WERI-Rb-1 (cell line): Measurements from ENCODE around the gene UBR3.

Experiments used
- DNase-seq: peaks from one replicate; pipeline ENCODE4 v3.0.0-alpha.2; 2020
- H3K27ac ChIP-seq: fragments of 250-450 bp; sonication (Bioruptor Pico); 2 replicates; pipeline ENCODE4 v1.5.1; 2020; ENCODE audit warnings: mild to moderate bottlenecking, moderate library complexity
- H3K27me3 ChIP-seq: fragments of 250-450 bp; sonication (Bioruptor Pico); 2 replicates; pipeline ENCODE4 v1.5.1; 2021; ENCODE audit warnings: mild to moderate bottlenecking, low read depth, moderate library complexity; ENCODE audit not compliant: insufficient read depth, severe bottlenecking
- H3K36me3 ChIP-seq: fragments of 250-450 bp; sonication (Bioruptor Pico); 2 replicates; pipeline ENCODE4 v1.5.1; 2020; ENCODE audit warnings: mild to moderate bottlenecking, moderate library complexity
- H3K4me3 ChIP-seq: 2 replicates; pipeline ENCODE4 v1.5.1; 2011; ENCODE audit warnings: low read depth, mild to moderate bottlenecking, control low read depth, low read length
- H3K9me3 ChIP-seq: fragments of 250-450 bp; sonication (Bioruptor Pico); 2 replicates; pipeline ENCODE4 v1.5.1; 2021; ENCODE audit warnings: mild to moderate bottlenecking, moderate library complexity; ENCODE audit not compliant: severe bottlenecking
- CTCF ChIP-seq: IDR thresholded peaks from 2 replicates; pipeline ENCODE4 v1.5.1; 2011; ENCODE audit warnings: low read depth, mild to moderate bottlenecking, control low read depth, inconsistent platforms, low read length

Gene UBR3

GRCh38 chr2:169964740-169965139, 137.5 kb downstream of the UBR3 start:
- no peaks in the 10 kb centered on the region for H3K27me3 ChIP-seq
- H3K36me3 ChIP-seq: peaks cover 10% of the 10 kb centered on the region
- no peak overlapping the region for H3K27ac ChIP-seq
- H3K4me3 ChIP-seq: no peak overlapping the region
- no peak for DNase-seq
- no peak for TF ChIP-seq CTCF
- no peaks in the 10 kb centered on the region for H3K9me3 ChIP-seq

DNA sequence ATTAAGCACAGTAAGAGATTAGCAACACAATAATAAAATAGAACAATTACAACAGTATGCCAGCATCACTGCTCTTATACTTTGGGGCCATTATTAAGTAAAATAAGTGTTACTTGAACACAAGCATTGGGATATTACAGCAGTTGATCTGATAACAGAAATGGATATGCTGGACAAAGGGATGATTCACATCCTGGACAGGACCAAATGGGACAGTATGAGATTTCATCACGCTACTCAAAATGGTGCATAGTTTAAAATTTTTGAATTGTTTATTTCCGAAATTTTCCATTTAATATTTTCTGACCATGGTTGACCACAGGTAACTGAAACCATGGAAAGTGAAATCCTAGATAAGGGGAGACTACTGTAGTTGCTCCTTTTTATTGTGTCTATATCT, 138.2 kb downstream of the UBR3 start:
- Histone ChIP-seq H3K36me3 (peaks cover 9% of the 10 kb centered on the region), H3K4me3 (no peak overlapping the region), H3K9me3 (no peaks in the 10 kb centered on the region), H3K27me3 (no peaks in the 10 kb centered on the region), H3K27ac (no peak overlapping the region)
- DNase-seq: no peak
- TF ChIP-seq CTCF: no peak

GRCh38 chr2:169966454-169966853, 139.2 kb downstream of the UBR3 start:
- H3K4me3 ChIP-seq: no peak overlapping the region
- H3K9me3 ChIP-seq: no peaks in the 10 kb centered on the region
- TF ChIP-seq CTCF: no peak
- no peak overlapping the region for H3K27ac ChIP-seq
- peaks cover 5% of the 10 kb centered on the region for H3K36me3 ChIP-seq
- H3K27me3 ChIP-seq: no peaks in the 10 kb centered on the region
- no peak for DNase-seq

- Histone ChIP-seq H3K4me3 (no peak overlapping the region), H3K27ac (no peak overlapping the region), H3K36me3 (peaks cover 6% of the 10 kb centered on the region), H3K27me3 (no peaks in the 10 kb centered on the region), H3K9me3 (no peaks in the 10 kb centered on the region)
- no peak for DNase-seq
- TF ChIP-seq CTCF: no peak
Observed at GRCh38 chr2:169968743-169969142, 141.5 kb downstream of the UBR3 start.

DNA sequence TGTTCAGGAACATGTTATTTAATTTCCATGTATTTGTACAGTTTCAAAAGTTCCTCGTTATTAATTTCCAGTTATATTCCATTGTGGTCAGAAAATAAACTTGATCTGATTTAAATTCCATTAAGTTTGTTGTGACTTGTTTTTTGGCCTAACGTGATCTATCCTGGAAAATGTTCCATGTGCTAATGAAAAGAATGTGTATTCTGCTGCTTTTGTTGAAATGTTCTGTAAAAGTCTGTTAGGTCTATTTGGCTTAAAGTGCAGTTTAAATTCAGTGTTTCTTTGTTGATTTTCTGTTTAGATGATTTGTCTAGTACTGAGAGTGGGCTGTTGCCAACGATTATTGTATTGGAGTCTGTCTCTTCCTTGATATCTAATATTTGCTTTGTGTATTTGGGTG, 148.0 kb downstream of the UBR3 start:
- Histone ChIP-seq H3K9me3 (no peaks in the 10 kb centered on the region), H3K27me3 (no peaks in the 10 kb centered on the region), H3K4me3 (no peak overlapping the region), H3K36me3 (peaks cover 3% of the 10 kb centered on the region), H3K27ac (no peak overlapping the region)
- TF ChIP-seq CTCF: no peak
- DNase-seq: no peak

- H3K9me3 ChIP-seq: no peaks in the 10 kb centered on the region
- DNase-seq: no peak
- H3K27me3 ChIP-seq: no peaks in the 10 kb centered on the region
- no peak overlapping the region for H3K27ac ChIP-seq
- H3K4me3 ChIP-seq: no peak overlapping the region
- no peak for TF ChIP-seq CTCF
- H3K36me3 ChIP-seq: peaks cover 3% of the 10 kb centered on the region
Observed at GRCh38 chr2:169976335-169976851, 149.1 kb downstream of the UBR3 start.
